ENCODE results near the gene CDH4. TPM values are rescaled to one million over a fixed set of nuclear protein-coding genes. Genes with fewer than 3 reads are reported as not detected.
"Not testable (repeated sequence)": the region's sequence is repeated elsewhere in the genome, so short reads cannot be mapped to it uniquely, and the experiment has no call there.

The CDH4 gene
- total RNA-seq, 1 experiment from 2014 or later: 3.8 TPM

DNA sequence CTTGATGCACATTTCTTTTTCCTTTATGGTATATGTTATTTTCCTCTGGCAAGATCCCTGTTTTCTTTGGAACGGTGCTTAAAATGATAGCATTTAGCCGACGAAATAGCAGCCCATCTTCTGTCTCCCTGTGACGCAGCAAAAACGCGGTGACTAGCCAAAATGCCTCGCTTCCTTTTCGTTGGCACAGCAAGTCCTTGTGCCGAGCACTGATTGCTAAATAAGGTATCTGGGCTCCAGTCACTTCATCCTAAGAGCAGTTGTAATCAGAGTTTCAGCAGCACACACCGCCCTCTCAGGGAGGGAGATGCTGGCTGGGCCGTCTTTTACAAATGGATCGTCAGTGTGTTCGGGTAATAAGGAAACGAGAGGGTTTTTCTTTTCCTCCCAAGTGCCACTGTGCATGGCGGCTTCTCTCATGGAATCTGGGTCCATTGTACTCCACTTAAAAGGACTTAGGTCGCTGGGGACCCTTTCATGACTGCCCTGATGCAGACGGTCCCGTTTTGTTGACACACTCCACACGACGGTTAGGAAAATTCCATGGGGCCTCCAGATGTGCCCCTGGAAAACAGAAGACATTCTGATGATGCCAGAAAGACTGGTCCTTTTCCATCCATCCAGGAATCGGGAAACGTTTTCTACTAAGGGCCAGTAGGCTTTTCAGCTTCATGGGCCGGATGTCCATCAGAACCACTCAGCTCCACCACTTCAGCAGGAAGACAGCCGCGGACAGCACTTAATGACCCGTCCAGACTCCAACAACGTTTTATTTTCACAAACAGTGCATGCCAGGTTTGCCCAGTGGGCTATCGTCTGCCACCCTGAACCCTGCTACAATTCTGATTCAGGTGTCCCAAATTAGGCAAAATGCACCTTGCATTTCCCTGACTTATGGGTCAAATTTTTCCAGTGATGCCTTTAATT is 185.5 kb downstream of the CDH4 start:
- DNase-seq (ENCODE audit: low read depth): peak; percentile 79

DNA sequence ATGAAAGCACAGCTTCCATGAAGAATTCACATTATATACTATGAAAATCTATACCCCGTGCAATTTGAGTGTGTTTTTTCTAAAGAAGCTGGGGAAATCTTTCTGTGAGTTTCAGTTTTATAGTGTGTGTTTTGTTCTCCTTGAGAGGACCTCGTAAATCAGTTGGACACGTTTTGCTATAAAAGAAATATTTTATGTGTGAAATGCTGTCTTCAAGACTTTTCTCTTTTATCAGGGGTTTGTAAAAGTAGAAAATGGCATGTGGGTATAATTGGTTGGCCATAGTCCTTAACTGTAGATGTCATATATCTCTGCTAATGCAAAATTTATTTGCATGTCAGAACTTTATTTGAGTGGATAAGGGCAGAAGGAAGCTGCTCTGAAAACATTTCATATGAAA is 186.2 kb downstream of the CDH4 start:
- no peak for DNase-seq (ENCODE audit: low read depth)

- no peak for DNase-seq (ENCODE audit: low read depth)
Observed at GRCh38 chr20:61439251-61439650, 187.2 kb downstream of the CDH4 start.

DNA sequence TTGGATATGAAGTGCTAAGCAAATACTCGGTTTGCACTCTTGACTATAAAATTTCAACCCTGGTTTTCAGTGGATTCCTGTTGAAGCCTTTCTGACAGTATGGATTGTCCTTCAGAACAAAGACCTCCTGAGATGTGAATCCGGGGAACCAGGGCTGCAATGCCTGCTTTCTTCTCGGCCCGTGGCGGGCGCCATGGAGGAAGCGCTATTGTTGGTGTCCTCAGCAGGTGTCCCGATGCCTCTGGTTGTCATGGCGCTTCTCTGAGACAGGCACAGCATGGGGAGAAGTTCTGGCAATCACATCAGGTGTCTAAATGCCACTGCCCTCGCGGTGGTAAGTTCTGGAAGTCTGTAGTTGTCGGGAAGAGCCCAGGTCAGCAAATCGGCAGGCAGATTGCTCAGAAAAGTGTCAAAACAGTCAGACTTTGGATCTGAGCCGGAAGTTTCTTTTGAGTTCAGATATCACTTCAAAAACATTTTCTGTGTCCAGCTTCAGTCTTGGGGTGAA is 188.5 kb downstream of the CDH4 start:
- no peak for DNase-seq (ENCODE audit: low read depth)

DNA sequence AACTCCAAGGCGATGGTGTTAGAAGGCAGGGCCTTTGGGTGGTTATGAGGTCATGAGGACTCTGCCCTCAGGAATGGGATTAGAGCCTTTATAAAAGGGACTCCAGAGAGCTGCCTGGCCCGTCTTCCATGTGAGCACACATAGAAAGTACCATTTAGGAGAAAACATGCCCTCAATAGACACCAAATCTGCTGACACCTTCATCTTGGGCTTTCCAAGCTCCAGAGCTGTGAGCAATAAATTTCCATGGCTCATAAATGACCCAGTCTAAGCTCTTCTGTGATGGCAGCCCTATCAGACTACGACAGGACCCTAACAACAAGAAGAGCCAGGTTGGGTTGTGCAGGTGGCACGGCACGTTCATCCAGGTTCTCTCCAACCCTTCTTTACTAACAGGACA is 189.5 kb downstream of the CDH4 start:
- no peak for DNase-seq (ENCODE audit: low read depth)

DNA sequence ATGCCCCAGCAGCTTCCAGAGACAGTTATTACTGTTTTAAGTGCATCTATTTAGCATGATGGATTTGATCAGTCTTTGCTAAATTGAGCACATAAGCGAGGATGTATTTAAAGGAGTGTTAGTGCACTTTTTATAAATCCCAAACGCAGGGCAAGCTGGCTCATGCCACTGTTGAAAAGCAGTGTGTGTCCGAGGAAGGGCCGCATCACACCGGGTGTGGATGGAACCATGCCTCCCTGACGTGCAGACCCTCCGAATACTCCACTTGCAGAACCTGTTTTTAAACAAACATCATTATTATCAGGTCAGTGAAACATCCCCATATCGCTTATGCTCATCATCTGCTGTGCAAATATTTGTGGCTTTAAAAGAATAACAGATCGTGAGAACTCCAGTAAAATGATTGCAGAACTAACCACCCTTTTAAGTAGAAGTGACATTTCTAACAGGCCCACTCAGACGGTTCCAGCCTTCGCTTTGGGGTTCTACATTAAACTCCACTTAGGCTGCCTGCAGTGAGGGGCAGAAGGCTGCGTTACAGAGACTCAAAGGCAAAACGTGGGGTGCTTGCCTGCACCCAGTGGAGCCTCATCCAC is 190.1 kb downstream of the CDH4 start:
- no peak for DNase-seq (ENCODE audit: low read depth)

GRCh38 chr20:61442718-61443117 is 190.7 kb downstream of the CDH4 start:
- DNase-seq (ENCODE audit: low read depth): no peak

- DNase-seq (ENCODE audit: low read depth): no peak
Observed at GRCh38 chr20:61443443-61444126, 191.5 kb downstream of the CDH4 start.

- no peak for DNase-seq (ENCODE audit: low read depth)
Observed at GRCh38 chr20:61444637-61445036, 192.6 kb downstream of the CDH4 start.

DNA sequence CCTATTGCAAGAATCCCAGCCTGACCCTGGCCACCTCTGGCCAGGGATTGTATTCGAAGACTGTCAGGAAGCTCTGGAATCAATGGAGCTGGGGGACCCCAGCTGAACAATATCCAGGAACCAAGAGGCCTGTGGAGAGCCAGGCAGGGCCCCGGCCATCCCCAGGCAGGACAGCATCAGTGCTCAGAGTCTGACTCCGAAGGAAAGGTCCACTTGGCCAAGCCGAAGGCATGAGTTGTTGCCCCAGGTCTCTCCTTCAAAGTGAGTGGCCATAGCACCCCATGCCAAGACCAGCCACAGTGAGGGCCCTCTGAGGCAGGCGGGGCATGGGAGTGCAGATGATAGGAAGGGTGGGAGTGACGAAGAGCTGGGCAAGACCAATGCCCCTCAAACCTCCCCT is 193.1 kb downstream of the CDH4 start:
- no peak for DNase-seq (ENCODE audit: low read depth)

DNA sequence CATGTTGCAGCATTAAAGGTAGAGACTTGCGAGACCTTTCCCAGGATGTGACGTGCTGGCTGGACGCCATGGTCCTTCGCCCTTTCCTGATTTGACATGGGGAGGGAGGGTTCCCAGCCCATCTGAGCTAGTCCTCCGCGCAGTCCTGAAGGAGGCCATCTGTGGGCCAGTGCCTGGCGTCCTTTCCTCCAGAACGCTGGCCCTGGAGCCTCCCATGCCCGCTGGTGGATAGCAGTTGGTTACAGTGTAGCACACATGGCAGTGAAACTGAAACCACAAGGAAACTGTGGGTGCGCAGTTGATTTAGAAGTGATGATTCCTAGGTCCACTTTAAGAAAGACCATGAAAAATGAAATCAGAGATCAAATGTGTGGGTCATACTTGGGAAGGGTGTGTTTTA is 193.7 kb downstream of the CDH4 start:
- DNase-seq (ENCODE audit: low read depth): peak; percentile 39

DNA sequence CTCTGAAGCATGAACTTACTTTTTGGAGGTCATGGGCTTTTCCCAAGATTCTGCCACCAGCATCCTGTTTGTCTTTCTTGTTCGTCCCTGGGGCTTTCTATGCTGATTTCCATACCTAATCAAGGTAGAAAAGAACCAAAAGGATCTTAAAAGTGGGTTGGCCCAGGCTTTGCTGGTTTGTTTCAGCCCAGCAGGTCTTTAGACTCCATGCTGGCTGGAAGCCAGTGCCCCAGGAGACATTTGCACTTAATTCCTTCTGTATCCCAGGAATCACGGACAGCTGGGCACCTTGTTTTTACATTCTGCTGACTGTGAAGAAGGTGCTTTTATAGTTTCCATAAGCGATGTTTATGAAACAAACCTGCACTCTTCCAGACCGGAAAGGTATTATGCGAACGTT is 195.9 kb downstream of the CDH4 start:
- no peak for DNase-seq (ENCODE audit: low read depth)

DNA sequence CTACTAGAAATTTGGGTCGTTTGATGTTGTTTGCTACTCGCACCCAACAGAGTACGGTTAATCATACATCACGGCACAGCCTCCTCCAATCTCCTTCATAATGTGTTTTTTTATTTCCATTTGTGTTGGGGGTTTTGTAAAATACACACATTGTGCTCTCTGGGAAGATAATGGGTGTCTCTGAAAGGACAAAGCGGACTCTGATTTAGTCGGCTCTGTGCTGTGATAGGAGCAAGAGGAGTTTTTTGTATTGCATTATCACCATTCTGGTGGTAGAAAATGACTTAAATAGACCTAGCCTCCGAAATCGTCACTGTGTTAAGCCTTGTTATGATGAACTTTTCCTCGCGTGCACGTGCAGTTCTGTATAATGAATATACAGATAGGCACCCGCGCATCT is 196.3 kb downstream of the CDH4 start:
- no peak for DNase-seq (ENCODE audit: low read depth)

- DNase-seq (ENCODE audit: low read depth): no peak
Observed at GRCh38 chr20:61449057-61449609, 197.1 kb downstream of the CDH4 start.

- no peak for DNase-seq (ENCODE audit: low read depth)
Observed at GRCh38 chr20:61449916-61450315, 197.9 kb downstream of the CDH4 start.

GRCh38 chr20:61450549-61450948 is 198.5 kb downstream of the CDH4 start:
- no peak for DNase-seq (ENCODE audit: low read depth)

- DNase-seq (ENCODE audit: low read depth): no peak
Observed at GRCh38 chr20:61451009-61451408, 198.9 kb downstream of the CDH4 start.

GRCh38 chr20:61451953-61452352 is 199.9 kb downstream of the CDH4 start:
- no peak for DNase-seq (ENCODE audit: low read depth)

GRCh38 chr20:61453219-61453618 is 201.2 kb downstream of the CDH4 start:
- DNase-seq (ENCODE audit: low read depth): no peak

DNA sequence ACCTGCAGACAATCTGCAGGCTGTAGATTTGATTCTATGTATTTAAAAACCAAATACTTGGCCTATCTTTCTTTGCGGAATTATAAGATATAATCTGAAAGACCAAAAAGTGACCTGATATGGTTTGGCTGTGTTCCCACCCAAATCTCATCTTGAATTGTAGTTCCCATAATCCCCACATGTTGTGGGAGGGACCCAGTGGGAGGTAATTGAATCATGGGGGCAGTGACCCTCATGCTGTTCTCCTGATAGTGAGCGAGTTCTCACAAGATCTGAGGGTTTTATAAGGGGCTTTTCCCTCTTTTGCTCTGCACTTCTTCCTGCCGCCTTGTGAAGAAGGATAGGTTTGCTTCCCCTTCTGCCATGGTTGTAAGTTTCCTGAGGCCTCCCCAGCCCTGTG is 201.6 kb downstream of the CDH4 start:
- DNase-seq (ENCODE audit: low read depth): not testable (repeated sequence)

DNA sequence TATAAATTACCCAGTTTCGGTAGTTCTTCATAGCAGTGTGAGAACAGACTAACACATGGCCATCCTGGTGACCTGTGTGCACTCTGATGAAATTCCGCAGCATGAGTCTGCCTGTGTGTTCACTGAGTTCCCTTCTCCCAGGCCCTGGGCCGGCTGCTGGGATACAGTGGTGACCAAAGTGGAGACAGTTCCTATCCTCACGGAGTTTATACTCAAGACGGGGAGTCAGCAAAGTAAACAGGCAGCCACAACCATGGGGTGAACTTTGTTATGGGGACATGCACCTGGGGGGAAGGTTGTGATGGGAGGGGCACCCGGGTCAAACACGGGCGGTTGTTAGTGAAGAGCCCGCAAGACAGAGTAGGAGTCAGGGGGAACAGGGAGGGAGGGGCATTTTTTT is 202.0 kb downstream of the CDH4 start:
- DNase-seq (ENCODE audit: low read depth): no peak

GRCh38 chr20:61455508-61456215 is 203.6 kb downstream of the CDH4 start:
- no peak for DNase-seq (ENCODE audit: low read depth)

Measured in Daoy (cell line).